ENCODE results near the gene CCDC188.
A peak's percentile ranks its signal among the peaks of the same experiment; 100 is the strongest.

The CCDC188 gene

GRCh38 chr22:20150381-20151275 lies at the start of gene CCDC188:
TSS of gene CCDC188 (minus strand) at chr22:20151055. CDS start at chr22:20150986, 69 bp downstream.
- no peak for DNase-seq (ENCODE audit: low spot score)

GRCh38 chr22:20199906-20200305 lies 49.1 kb upstream of the CCDC188 start:
- DNase-seq (ENCODE audit: low spot score), result no peak

GRCh38 chr22:20199413-20199842 lies 48.6 kb upstream of the CCDC188 start:
- no peak for DNase-seq (ENCODE audit: low spot score)

- DNase-seq (ENCODE audit: low spot score), result peak; percentile 82
These were observed 47.9 kb upstream of the CCDC188 start for GRCh38 chr22:20198557-20199319.

GRCh38 chr22:20197407-20198030 lies 46.7 kb upstream of the CCDC188 start:
- no peak for DNase-seq (ENCODE audit: low spot score)

GRCh38 chr22:20196094-20196842 lies 45.4 kb upstream of the CCDC188 start:
- DNase-seq (ENCODE audit: low spot score), result no peak

GRCh38 chr22:20194681-20195593 lies 44.1 kb upstream of the CCDC188 start:
- no peak for DNase-seq (ENCODE audit: low spot score)

- no peak for DNase-seq (ENCODE audit: low spot score)
These were observed 43.1 kb upstream of the CCDC188 start for GRCh38 chr22:20193761-20194494.

- DNase-seq (ENCODE audit: low spot score), result no peak
These were observed 42.3 kb upstream of the CCDC188 start for GRCh38 chr22:20192972-20193760.

- no peak for DNase-seq (ENCODE audit: low spot score)
These were observed 41.6 kb upstream of the CCDC188 start for GRCh38 chr22:20192293-20192971.

GRCh38 chr22:20191803-20192202 lies 40.9 kb upstream of the CCDC188 start:
- DNase-seq (ENCODE audit: low spot score), result no peak

GRCh38 chr22:20191000-20191515 lies 40.2 kb upstream of the CCDC188 start:
- DNase-seq (ENCODE audit: low spot score), result no peak

GRCh38 chr22:20188567-20188877 lies 37.7 kb upstream of the CCDC188 start:
- no peak for DNase-seq (ENCODE audit: low spot score)

- no peak for DNase-seq (ENCODE audit: low spot score)
These were observed 37.1 kb upstream of the CCDC188 start for GRCh38 chr22:20187777-20188566.

GRCh38 chr22:20186871-20187546 lies 36.2 kb upstream of the CCDC188 start:
- DNase-seq (ENCODE audit: low spot score), result no peak

- peak; percentile 89 for DNase-seq (ENCODE audit: low spot score)
These were observed 35.5 kb upstream of the CCDC188 start for GRCh38 chr22:20186183-20186870.

GRCh38 chr22:20185750-20186149 lies 34.9 kb upstream of the CCDC188 start:
- DNase-seq (ENCODE audit: low spot score), result no peak
